ENCODE measurements around the gene IDUA. TPM values are rescaled to one million over a fixed set of nuclear protein-coding genes. Genes with fewer than 3 reads are reported as not detected.
A peak's percentile ranks its signal among the peaks of the same experiment; 100 is the strongest.

IDUA gene
- total RNA-seq, 4 donors from 2014 or later, result 9.7 to 32.3 (median 25.0) TPM

- peaks cover 25% of the 10 kb centered on the region for H3K27me3 ChIP-seq
- H3K36me3 ChIP-seq, result no peaks in the 10 kb centered on the region
- peaks cover 9 to 25% of the 10 kb centered on the region in 2 donors for H3K4me1 ChIP-seq
- no peak for DNase-seq
- no peak for TF ChIP-seq POLR2A (IDR thresholded peaks at IDR 0.05)
- TF ChIP-seq, protein P1, sequence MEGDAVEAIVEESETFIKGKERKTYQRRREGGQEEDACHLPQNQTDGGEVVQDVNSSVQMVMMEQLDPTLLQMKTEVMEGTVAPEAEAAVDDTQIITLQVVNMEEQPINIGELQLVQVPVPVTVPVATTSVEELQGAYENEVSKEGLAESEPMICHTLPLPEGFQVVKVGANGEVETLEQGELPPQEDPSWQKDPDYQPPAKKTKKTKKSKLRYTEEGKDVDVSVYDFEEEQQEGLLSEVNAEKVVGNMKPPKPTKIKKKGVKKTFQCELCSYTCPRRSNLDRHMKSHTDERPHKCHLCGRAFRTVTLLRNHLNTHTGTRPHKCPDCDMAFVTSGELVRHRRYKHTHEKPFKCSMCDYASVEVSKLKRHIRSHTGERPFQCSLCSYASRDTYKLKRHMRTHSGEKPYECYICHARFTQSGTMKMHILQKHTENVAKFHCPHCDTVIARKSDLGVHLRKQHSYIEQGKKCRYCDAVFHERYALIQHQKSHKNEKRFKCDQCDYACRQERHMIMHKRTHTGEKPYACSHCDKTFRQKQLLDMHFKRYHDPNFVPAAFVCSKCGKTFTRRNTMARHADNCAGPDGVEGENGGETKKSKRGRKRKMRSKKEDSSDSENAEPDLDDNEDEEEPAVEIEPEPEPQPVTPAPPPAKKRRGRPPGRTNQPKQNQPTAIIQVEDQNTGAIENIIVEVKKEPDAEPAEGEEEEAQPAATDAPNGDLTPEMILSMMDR (IDR thresholded peaks at IDR 0.05), result no peak
- H3K9me3 ChIP-seq, result no peaks in the 10 kb centered on the region
- intact Hi-C loops (cut with DNase I), result no loop called here
- H3K4me3 ChIP-seq (replicated peaks in 1 of 3), result no peak overlapping the region
- H3K27ac ChIP-seq, result no peak overlapping the region
- 89 to 90% methylated on average over 9 to 13 of the region's 13 CpGs for WGBS, 2 donors
Observed at GRCh38 chr4:1004071-1004418, 17.2 kb downstream of the IDUA start.

DNA sequence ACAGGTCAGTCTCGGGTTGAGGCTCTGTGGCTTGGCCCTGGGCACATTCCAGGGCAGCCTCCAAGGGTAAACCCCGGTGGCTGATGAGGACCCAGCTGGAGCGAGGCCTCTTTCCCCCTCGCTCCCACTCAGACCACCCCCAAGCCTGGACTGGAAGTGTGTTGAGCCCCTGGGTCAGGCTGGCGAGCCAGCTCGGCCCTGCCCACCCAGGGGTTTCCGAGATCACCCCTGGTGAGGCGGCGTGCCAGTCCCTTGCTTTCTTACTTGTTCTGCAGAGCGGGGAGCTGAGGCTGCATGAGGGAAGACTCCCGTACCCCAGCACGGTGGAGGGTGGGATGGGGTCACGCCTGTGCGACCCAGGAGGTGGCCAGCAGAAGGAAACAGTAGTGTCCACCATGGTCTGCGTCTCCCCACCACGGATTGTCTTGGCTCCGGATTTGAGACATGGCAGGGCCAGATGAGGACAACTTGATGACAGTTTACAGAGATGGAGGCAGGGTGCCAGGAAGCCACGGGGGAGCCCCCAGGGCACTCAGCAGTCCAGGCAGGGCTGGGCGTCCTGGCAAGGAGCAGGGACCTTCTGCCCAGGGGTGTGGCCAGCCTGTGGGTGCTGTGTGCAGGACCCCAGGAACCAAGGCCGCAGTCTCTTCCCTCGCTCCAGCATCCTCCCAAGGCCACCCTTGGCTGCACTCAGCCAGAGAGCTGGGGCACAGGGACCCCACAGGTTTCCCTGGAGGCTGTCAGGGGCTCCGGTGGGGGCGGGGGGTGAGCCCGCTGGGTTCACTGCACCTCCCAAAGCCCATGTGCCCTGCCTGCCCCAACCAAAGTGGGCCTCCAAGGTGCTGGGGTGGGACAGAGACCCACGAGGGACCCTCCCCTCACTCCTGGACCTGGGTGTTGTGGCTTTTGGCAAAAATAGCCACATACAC, 18.0 kb downstream of the IDUA start:
- H3K27me3 ChIP-seq, result peaks cover 25% of the 10 kb centered on the region

DNA sequence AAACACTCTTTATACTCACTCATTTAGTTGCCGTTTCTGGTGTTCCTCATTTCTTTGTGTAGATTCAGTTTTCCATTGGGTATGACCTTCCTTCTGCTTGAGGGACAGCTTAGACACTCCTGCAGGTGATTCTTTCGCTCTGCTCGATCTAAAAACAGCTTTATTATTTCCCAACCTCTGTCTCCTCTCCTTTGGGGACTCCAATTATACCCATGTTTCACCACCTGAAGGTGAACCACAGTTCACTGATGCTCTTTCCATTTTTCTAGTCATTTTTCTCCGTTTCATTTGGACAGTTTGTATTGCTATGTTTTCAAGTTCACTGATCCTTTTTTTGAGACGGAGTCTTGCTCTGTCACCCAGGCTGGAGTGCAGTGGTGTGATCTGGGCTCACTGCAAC, 20.0 kb downstream of the IDUA start:
- DNase-seq, result no peak
- TF ChIP-seq POLR2A (IDR thresholded peaks at IDR 0.05), result no peak
- TF ChIP-seq, protein P1 (IDR thresholded peaks at IDR 0.05), result no peak
- no peaks in the 10 kb centered on the region for H3K36me3 ChIP-seq
- peaks cover 21% of the 10 kb centered on the region for H3K27me3 ChIP-seq
- intact Hi-C loops (cut with DNase I), result no loop called here
- 86 to 90% methylated on average over 5 of the region's 5 CpGs for WGBS, 2 donors
- H3K9me3 ChIP-seq, result no peaks in the 10 kb centered on the region
- no peak overlapping the region for H3K27ac ChIP-seq
- peaks cover 24 to 35% of the 10 kb centered on the region in 2 donors for H3K4me1 ChIP-seq
- no peak overlapping the region for H3K4me3 ChIP-seq (replicated peaks in 1 of 3)

More for the DNA sequence above, 18.0 kb downstream of the IDUA start:
- TF ChIP-seq, protein P1 (IDR thresholded peaks at IDR 0.05), result no peak
- no peak for TF ChIP-seq POLR2A (IDR thresholded peaks at IDR 0.05)
- intact Hi-C loops (cut with DNase I), result no loop called here
- DNase-seq, result no peak
- peaks cover 12 to 26% of the 10 kb centered on the region in 2 donors for H3K4me1 ChIP-seq
- no peak overlapping the region for H3K4me3 ChIP-seq (replicated peaks in 1 of 3)
- no peaks in the 10 kb centered on the region for H3K9me3 ChIP-seq
- H3K36me3 ChIP-seq, result no peaks in the 10 kb centered on the region
- 78 to 85% methylated on average over 16 to 18 of the region's 25 CpGs for WGBS, 2 donors
- H3K27ac ChIP-seq, result no peak overlapping the region

GRCh38 chr4:1008840-1009541, 22.1 kb downstream of the IDUA start:
- Histone ChIP-seq H3K4me1 (peaks cover 28 to 32% of the 10 kb centered on the region in 2 donors), H3K27me3 (peaks cover 4% of the 10 kb centered on the region), H3K9me3 (no peaks in the 10 kb centered on the region), H3K27ac (no peak overlapping the region), H3K4me3 (replicated peaks in 1 of 3) (peak overlapping the region; percentile 61 to 66 (median 65)), H3K36me3 (no peaks in the 10 kb centered on the region)
- no peak for TF ChIP-seq POLR2A (IDR thresholded peaks at IDR 0.05)
- TF ChIP-seq, protein P1 (IDR thresholded peaks at IDR 0.05), result no peak
- intact Hi-C loops (cut with DNase I), result no loop called here
- 6 to 13% methylated on average over 21 to 22 of the region's 36 CpGs for WGBS, 2 donors
- DNase-seq, result peak; percentile 27 to 49
